Aorta (tissue), 5 donors: ENCODE data around the gene ZNF22. TPM values are rescaled to one million over a fixed set of nuclear protein-coding genes. Genes with fewer than 3 reads are reported as not detected.

Experiments
- ATAC-seq: fragments of 200-7000 bp; cut with Tn5 transposase; one replicate; pipeline ENCODE4 v1.9.1; 2022; ENCODE audit warnings: moderate library complexity; ENCODE audit not compliant: low FRiP score
- DNase-seq, 2 donors: peaks; one replicate each; pipeline ENCODE4 v3.0.0-alpha.2; 2020
- H3K27ac ChIP-seq, 2 donors: one replicate each; pipeline ENCODE4 v1.5.1; 2013; ENCODE audit warnings: low read length in 2 of 2, mild to moderate bottlenecking in 2 of 2, moderate library complexity in 2 of 2, control low read depth in 1 of 2, inconsistent platforms in 1 of 2, low read depth in 1 of 2
- H3K27me3 ChIP-seq, 2 donors: one replicate each; pipeline ENCODE4 v1.6.1; 2013; ENCODE audit warnings: control low read depth in 1 of 2, low read length in 1 of 2, mild to moderate bottlenecking in 1 of 2, moderate library complexity in 1 of 2; ENCODE audit not compliant: insufficient read depth in 2 of 2, control insufficient read depth in 1 of 2
- H3K36me3 ChIP-seq, 2 donors: one replicate each; pipeline ENCODE4 v1.6.1; 2013; ENCODE audit warnings: control low read depth in 1 of 2, low read length in 1 of 2, mild to moderate bottlenecking in 1 of 2; ENCODE audit not compliant: insufficient read depth in 2 of 2, control insufficient read depth in 1 of 2
- H3K4me1 ChIP-seq, 2 donors: one replicate each; pipeline ENCODE4 v1.6.1; 2013; ENCODE audit warnings: low read length in 2 of 2, control low read depth in 1 of 2, mild to moderate bottlenecking in 1 of 2, moderate library complexity in 1 of 2; ENCODE audit not compliant: insufficient read depth in 2 of 2, control insufficient read depth in 1 of 2
- H3K4me3 ChIP-seq, 2 donors: one replicate each; pipeline ENCODE4 v1.5.1; 2013; ENCODE audit warnings: low read length in 2 of 2, control low read depth in 1 of 2, mild to moderate bottlenecking in 1 of 2
- H3K9me3 ChIP-seq: one replicate; pipeline ENCODE4 v1.6.1; 2013; ENCODE audit warnings: mild to moderate bottlenecking, low read length; ENCODE audit not compliant: control insufficient read depth
- WGBS, 2 donors: extraction: QIAGEN DNeasy Blood & Tissue Kit; methylation state at CpG; one replicate each; pipeline ENCODE4 v1.1.7; 2013; 5-methylcytosine and 5-hydroxymethylcytosine counted together
- intact Hi-C, 2 donors: fragments of 100-400 bp; cut with DNase I; formaldehyde crosslinking; loops; one replicate each; pipeline versions ENCODE4 v1.14.2 to v1.15.0; 2022
- polyA plus RNA-seq, 2 donors: library from polyadenylated mRNA; stranded (reverse); fragments of 200-250 nt; gene quantifications; one replicate each; pipeline ENCODE4 v1.2.3, GENCODE V29; 2013
- total RNA-seq, 2 donors: library from RNA; stranded (reverse); fragmentation: NEBNext Ultra II Directional; extraction: Animal tissue kit (Norgen Biotek cat#: 25700); gene quantifications; one replicate each; pipeline ENCODE4 v1.2.1, GENCODE V29; 2021
- donor health status: healthy with polysubstance abuse.
- donor health status: Bipolar disorder and iron deficiency.
- donor health status: DM: no; HTN: no; CAD: no.
- donor health status: DM: no; HTN: no; CAD: no.
- donor health status: DM: yes; HTN: yes; CAD: no.

The ZNF22 gene
- total and polyA plus RNA-seq, 4 donors, result 12.4 to 20.9 (median 19.9) TPM

- Histone ChIP-seq H3K9me3 (no peaks in the 10 kb centered on the region), H3K36me3 (no peaks in the 10 kb centered on the region), H3K4me3 (no peak overlapping the region), H3K4me1 (peaks cover 0 to 7% of the 10 kb centered on the region in 2 donors), H3K27ac (no peak overlapping the region), H3K27me3 (no peaks in the 10 kb centered on the region)
- WGBS, 2 donors, result 70 to 71% methylated on average over 11 of the region's 11 CpGs
- intact Hi-C loops, result no loop called here
- ATAC-seq (no peak), DNase-seq (no peak)
These were observed 38.6 kb upstream of the ZNF22 start for GRCh38 chr10:44961931-44962750.

GRCh38 chr10:44962870-44963738 is 37.6 kb upstream of the ZNF22 start:
- Histone ChIP-seq H3K27ac (peak overlapping the region in 1 of 2 donors; percentile 4), H3K9me3 (no peaks in the 10 kb centered on the region), H3K4me3 (no peak overlapping the region), H3K36me3 (no peaks in the 10 kb centered on the region), H3K27me3 (no peaks in the 10 kb centered on the region), H3K4me1 (peaks cover 0 to 3% of the 10 kb centered on the region in 2 donors)
- DNase-seq (peak in 1 of 2 donors; percentile 60), ATAC-seq (no peak)
- 78 to 83% methylated on average over 19 of the region's 19 CpGs for WGBS, 2 donors
- intact Hi-C loops, result no loop called here

DNA sequence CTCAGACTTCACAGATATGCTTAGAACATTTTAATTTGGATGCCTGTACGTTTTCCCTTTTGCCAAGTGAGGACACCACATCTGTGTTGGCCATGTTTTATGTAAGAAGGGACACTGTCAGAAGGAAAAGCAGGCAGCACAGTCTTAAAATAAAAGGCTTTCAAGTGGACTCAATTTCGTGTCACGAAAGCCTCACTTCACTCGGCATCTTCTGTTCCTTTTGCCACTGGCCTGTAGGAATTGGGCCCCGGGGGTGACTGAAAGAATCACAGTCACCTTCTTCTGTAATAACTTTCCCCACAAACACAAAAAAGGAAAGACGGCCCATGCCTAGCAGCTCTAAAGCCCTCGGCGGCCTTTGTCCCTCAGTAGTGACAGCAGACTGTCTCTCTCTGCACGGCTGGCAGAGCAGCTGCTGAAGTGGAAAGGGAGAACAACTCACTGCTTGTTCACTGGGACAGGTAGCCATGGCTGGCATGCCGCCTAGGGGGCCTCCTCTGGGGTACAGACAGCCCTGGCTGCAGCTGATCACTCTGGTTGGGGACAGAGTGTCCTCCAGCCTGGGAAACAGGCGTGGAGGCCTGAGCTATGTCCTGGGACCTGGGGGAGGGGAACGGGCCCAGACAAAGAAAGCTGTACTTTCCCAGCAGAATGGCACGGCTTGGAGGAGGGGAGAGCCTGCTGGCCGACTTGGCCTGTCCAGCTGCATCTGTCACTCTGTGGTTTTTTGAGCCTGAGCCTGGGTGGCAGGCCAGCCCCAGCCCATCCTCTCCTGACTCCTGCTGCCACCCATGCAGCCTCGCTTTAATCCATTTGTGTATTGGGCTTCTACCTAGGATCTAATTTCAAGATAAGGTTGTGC is 36.7 kb upstream of the ZNF22 start:
- Histone ChIP-seq H3K27me3 (no peaks in the 10 kb centered on the region), H3K4me3 (no peak overlapping the region), H3K4me1 (no peaks in the 10 kb centered on the region), H3K27ac (peak overlapping the region in 1 of 2 donors; percentile 81), H3K36me3 (no peaks in the 10 kb centered on the region), H3K9me3 (no peaks in the 10 kb centered on the region)
- ATAC-seq, result peak; percentile 42
- 21 to 22% methylated on average over 15 of the region's 15 CpGs for WGBS, 2 donors
- DNase-seq, result peak in 1 of 2 donors; percentile 88
- intact Hi-C loops, result no loop called here

GRCh38 chr10:44965104-44965503 is 35.6 kb upstream of the ZNF22 start:
- DNase-seq (no peak), ATAC-seq (no peak)
- Histone ChIP-seq H3K4me1 (no peaks in the 10 kb centered on the region), H3K27ac (no peak overlapping the region), H3K27me3 (no peaks in the 10 kb centered on the region), H3K9me3 (no peaks in the 10 kb centered on the region), H3K36me3 (no peaks in the 10 kb centered on the region), H3K4me3 (no peak overlapping the region)
- WGBS, 2 donors, result 94 to 97% methylated on average over 1 of the region's 1 CpG
- intact Hi-C loops, result no loop called here

- DNase-seq, result no peak
- ATAC-seq, result no peak
- Histone ChIP-seq H3K4me1 (no peaks in the 10 kb centered on the region), H3K27me3 (no peaks in the 10 kb centered on the region), H3K27ac (no peak overlapping the region), H3K36me3 (no peaks in the 10 kb centered on the region), H3K4me3 (no peak overlapping the region), H3K9me3 (no peaks in the 10 kb centered on the region)
- intact Hi-C loops, result no loop called here
- 88 to 89% methylated on average over 6 of the region's 6 CpGs for WGBS, 2 donors
These were observed 35.0 kb upstream of the ZNF22 start for GRCh38 chr10:44965651-44966097.

DNA sequence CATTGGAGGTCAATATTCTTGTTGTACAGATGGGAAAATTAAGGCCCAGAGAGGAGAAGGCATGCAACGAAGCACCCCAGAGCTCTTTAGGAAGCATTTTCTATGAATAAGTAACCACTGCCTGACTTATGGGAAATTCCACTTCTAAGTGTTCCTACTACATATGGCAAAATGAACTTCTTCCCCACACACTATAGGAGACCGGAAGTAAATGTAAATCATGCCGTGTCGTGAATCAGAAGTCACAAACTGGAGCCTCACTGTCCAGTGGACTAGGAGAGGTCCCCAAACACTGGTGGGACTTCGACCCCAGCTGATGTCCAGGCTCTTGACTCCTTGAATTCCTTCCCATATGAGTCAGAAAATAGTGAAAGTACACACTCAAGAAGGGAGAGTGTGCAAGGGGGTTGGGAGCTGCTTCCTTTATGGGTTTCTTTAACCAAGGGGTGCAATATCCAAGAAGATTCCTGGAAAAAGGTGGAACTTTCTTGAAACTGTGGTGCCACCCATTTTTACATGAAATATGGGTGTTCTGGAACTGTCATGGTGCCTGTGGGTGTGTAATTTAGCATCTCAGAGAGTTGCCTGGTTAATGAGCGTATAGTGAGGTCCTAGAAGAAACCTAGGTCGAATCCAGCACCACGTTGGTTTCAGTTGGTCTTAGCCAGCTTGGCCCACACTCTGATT is 34.5 kb upstream of the ZNF22 start:
- Histone ChIP-seq H3K4me1 (no peaks in the 10 kb centered on the region), H3K4me3 (no peak overlapping the region), H3K36me3 (no peaks in the 10 kb centered on the region), H3K27ac (no peak overlapping the region), H3K9me3 (no peaks in the 10 kb centered on the region), H3K27me3 (no peaks in the 10 kb centered on the region)
- DNase-seq, result no peak
- WGBS, 2 donors, result 74 to 76% methylated on average over 8 of the region's 8 CpGs
- ATAC-seq, result no peak
- intact Hi-C loops, result no loop called here

DNA sequence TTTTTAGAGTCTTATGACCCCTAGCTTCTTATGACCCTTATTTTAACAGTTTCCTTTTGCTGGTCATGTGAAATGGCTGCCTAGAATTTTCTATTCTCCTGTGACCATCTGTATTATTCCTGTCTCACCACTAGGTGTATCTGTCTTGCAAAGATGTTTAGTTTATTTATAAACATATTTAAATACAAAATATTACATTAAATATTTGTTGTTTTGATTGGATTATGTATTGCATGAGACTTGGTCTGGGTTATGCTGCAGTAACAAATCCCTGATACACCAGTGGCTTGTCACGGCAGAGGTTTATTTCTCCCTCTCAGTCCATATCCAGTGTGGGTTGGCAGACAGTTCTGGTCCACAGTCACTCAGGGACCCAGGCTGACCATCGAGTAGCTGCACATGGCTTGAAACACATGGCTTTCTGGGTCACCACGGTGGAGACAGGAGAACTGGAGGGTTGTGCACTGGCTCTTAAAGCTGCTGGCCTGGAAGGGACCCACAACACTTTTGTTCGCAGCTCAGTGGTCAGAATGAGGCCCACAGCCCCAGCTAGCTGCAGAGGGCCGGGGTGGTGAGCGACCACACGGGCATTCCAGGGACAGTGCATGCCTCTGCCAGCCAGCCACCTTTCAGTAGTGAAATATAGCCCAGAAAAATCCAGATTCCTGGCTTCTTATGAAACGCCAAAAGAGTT is 33.8 kb upstream of the ZNF22 start:
- Histone ChIP-seq H3K4me3 (no peak overlapping the region), H3K4me1 (no peaks in the 10 kb centered on the region), H3K9me3 (no peaks in the 10 kb centered on the region), H3K27me3 (no peaks in the 10 kb centered on the region), H3K27ac (no peak overlapping the region), H3K36me3 (peaks cover 0 to 4% of the 10 kb centered on the region in 2 donors)
- WGBS, 2 donors, result 66 to 67% methylated on average over 8 of the region's 8 CpGs
- ATAC-seq (no peak), DNase-seq (no peak)
- intact Hi-C loops, result no loop called here
